Upper lobe of left lung (tissue), 4 donors: ENCODE measurements around the gene DYSF.

Experiments used
- POLR2A ChIP-seq, 4 donors: fragments of 450-650 bp; IDR thresholded peaks; one replicate each; pipeline ENCODE4 v1.5.1; 2016 to 2017; ENCODE audit warnings: antibody characterized with exemption in 4 of 4, mild to moderate bottlenecking in 2 of 4
- TF ChIP-seq, protein P1 (sequence below), 6 experiments: fragments of 450-650 bp in 4 of 6; fragments of 200-600 bp in 2 of 6; sonication (generic) in 2 of 6; IDR thresholded peaks; one replicate each; pipeline ENCODE4 v1.5.1; 2016 to 2019; ENCODE audit warnings: antibody characterized with exemption in 6 of 6

DNA sequence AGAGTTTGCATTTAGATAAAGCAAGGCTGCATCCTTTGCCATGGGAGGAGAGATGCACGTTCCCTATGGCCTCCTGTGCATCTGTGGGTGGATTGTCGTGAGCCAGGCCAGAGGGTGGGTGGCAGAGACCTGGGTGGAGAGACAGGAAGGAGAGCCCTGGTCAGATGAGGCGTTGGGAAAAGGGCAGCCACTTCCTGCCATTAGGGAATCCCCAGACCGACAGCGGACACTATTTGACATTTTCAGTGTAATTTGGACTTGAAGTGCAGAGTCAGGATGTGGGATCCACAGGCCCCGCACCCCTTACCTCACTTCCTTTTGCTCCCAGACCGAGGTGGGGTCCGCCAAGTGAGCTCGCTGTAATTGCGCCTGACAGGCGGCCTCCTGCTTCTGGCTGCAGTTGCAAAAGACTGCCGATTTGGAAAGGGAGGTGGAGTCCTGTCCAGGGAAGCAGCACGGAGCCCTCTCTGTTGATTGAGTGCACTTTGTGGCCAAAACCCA, 150.0 kb downstream of the DYSF start:
- TF ChIP-seq, protein P1, sequence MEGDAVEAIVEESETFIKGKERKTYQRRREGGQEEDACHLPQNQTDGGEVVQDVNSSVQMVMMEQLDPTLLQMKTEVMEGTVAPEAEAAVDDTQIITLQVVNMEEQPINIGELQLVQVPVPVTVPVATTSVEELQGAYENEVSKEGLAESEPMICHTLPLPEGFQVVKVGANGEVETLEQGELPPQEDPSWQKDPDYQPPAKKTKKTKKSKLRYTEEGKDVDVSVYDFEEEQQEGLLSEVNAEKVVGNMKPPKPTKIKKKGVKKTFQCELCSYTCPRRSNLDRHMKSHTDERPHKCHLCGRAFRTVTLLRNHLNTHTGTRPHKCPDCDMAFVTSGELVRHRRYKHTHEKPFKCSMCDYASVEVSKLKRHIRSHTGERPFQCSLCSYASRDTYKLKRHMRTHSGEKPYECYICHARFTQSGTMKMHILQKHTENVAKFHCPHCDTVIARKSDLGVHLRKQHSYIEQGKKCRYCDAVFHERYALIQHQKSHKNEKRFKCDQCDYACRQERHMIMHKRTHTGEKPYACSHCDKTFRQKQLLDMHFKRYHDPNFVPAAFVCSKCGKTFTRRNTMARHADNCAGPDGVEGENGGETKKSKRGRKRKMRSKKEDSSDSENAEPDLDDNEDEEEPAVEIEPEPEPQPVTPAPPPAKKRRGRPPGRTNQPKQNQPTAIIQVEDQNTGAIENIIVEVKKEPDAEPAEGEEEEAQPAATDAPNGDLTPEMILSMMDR (IDR thresholded peaks at IDR 0.05) = no peak
- no peak for TF ChIP-seq POLR2A (IDR thresholded peaks at IDR 0.05)
